Duodenal mucosa (tissue), 2 donors: ENCODE results near the gene TMEM253.
A peak's percentile ranks its signal among the peaks of the same experiment; 100 is the strongest.

ENCODE experiments used
- H3K27ac ChIP-seq: one replicate; pipeline ENCODE4 v1.7.0; 2013; ENCODE audit warnings: low read depth, low read length
- H3K27me3 ChIP-seq, 2 donors: one replicate each; pipeline ENCODE4 v1.7.0; 2013; ENCODE audit warnings: low read length in 2 of 2, control low read depth in 1 of 2; ENCODE audit not compliant: insufficient read depth in 2 of 2, control insufficient read depth in 1 of 2
- H3K36me3 ChIP-seq, 2 donors: one replicate each; pipeline ENCODE4 v1.7.0; 2013; ENCODE audit warnings: low read length in 2 of 2, control low read depth in 1 of 2; ENCODE audit not compliant: insufficient read depth in 2 of 2, control insufficient read depth in 1 of 2
- H3K4me1 ChIP-seq, 2 donors: one replicate each; pipeline ENCODE4 v1.7.0; 2013; ENCODE audit warnings: low read length in 2 of 2, control low read depth in 1 of 2; ENCODE audit not compliant: insufficient read depth in 2 of 2, control insufficient read depth in 1 of 2
- H3K4me3 ChIP-seq, 2 donors: one replicate each; pipeline ENCODE4 v1.7.0; 2013; ENCODE audit warnings: low read length in 2 of 2, low read depth in 1 of 2
- H3K9ac ChIP-seq, 2 donors: one replicate each; pipeline ENCODE4 v1.7.0; 2013; ENCODE audit warnings: low read length in 2 of 2, low read depth in 1 of 2
- H3K9me3 ChIP-seq, 2 donors: one replicate each; pipeline ENCODE4 v1.7.0; 2013; ENCODE audit warnings: low read length in 2 of 2, control low read depth in 1 of 2; ENCODE audit not compliant: control insufficient read depth in 1 of 2

TMEM253 gene

GRCh38 chr14:21059842-21060613, 40.8 kb upstream of the TMEM253 start:
- no peak overlapping the region for H3K27ac ChIP-seq
- H3K4me3 ChIP-seq: peak overlapping the region in 1 of 2 donors; percentile 13
- H3K9me3 ChIP-seq: no peaks in the 10 kb centered on the region
- no peaks in the 10 kb centered on the region for H3K27me3 ChIP-seq
- no peaks in the 10 kb centered on the region for H3K36me3 ChIP-seq
- no peak overlapping the region for H3K9ac ChIP-seq
- H3K4me1 ChIP-seq: peaks cover 20 to 23% of the 10 kb centered on the region in 2 donors

DNA sequence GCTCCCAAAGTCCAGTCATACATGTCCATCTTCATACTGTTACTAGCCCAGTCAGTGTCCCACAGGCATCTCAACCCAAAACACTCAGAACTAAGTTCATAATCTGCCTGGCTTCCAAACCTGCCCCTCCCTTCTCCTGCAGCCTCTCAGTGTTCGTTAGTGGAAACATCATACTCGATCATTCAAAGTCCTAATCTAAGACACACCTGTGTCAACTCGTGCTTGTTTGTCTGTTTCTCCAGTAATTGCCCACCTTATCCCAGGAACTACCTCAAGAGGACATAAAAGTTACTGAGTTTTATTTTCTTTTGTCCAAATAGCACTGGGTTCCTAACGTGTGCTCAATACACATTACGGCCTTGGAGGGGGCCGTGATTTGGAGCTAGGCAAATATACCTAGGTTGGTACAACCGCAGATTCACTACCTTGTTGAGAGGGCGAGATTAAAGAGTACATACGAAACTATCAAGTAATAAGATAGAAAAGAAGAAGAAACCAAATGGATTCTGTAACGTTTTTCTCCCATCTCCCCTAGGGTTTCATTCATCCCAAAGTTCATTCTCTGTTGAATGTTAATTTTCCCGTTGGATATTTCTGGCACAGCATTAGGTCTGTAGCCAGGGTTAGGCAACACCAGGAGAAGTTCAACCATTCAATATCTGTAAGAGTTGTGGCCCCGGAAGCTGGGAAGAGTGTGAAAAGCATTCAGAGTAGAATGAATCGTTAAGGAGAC, 40.1 kb upstream of the TMEM253 start:
- H3K27ac ChIP-seq: no peak overlapping the region
- H3K27me3 ChIP-seq: no peaks in the 10 kb centered on the region
- H3K36me3 ChIP-seq: no peaks in the 10 kb centered on the region
- no peaks in the 10 kb centered on the region for H3K9me3 ChIP-seq
- H3K4me3 ChIP-seq: peak overlapping the region in 1 of 2 donors; percentile 13
- no peak overlapping the region for H3K9ac ChIP-seq
- H3K4me1 ChIP-seq: peaks cover 14 to 16% of the 10 kb centered on the region in 2 donors

DNA sequence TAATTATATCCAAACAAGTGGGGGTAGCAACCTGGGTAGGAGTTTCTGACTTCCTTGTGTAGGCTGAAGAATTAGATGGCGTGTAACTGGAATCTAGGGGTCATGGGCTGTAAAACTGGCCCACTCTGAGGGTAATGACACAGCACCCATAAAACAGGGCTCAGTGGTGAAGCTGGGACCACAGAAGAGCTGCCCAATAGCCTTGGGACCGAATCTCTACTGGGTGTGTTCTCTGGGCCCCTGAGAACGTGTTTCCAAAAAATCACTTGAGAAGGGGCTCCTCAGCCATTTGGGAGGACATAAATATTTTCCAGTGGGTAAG, 39.6 kb upstream of the TMEM253 start:
- H3K4me3 ChIP-seq: no peak overlapping the region
- H3K9me3 ChIP-seq: no peaks in the 10 kb centered on the region
- H3K27me3 ChIP-seq: no peaks in the 10 kb centered on the region
- H3K36me3 ChIP-seq: no peaks in the 10 kb centered on the region
- no peak overlapping the region for H3K27ac ChIP-seq
- H3K4me1 ChIP-seq: peaks cover 13% of the 10 kb centered on the region in 2 donors
- H3K9ac ChIP-seq: no peak overlapping the region

DNA sequence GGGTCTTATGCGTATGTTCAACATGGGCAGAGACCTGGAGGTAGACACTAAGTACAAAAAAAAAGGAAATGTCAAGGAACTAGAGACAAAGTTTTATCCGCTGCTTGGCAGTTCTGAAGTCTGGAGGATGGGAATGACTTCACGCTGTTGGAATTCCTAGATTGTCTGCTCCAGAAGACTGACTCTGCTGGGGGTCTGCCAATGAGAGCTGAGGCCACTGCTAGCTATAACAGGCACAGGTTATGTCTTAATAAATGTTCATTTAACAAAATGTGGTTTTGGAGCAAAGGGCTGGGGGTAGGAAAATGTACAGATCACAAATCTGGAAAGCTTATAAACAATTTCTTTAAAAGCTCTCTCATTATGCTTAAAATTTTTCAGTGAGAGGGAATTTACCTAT, 37.4 kb upstream of the TMEM253 start:
- Histone ChIP-seq H3K4me3 (no peak overlapping the region), H3K9me3 (no peaks in the 10 kb centered on the region), H3K9ac (no peak overlapping the region), H3K4me1 (peaks cover 8 to 10% of the 10 kb centered on the region in 2 donors), H3K27ac (no peak overlapping the region), H3K27me3 (no peaks in the 10 kb centered on the region), H3K36me3 (no peaks in the 10 kb centered on the region)

DNA sequence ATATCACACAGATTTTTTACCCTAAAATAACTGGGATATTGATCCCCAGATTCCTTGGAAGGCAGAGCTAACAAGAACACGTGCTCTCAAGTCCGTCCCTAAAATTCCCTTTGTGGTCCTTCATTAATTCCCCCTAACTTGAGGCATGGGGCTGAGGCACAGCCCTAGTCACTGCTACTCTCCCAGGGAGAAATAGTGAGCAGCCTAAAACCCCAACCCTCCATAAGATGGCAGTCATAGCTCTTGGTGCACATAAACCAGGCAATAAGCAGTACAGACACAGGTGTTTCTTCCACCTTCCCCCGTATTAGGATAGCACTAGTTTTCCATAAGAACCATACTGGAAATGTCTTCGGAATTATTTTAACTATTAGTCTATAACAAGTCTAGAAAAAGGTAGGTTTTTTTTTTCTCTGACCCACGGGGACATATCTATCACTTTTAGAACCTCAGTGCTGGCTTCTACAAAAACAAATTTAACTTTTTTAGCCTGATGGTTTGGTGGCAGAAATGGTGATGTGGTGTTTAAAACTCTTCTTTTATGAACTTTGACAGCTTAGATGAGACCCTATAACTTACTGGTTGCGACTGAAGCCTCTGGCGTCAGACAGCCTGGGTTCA, 33.9 kb upstream of the TMEM253 start:
- Histone ChIP-seq H3K4me3 (no peak overlapping the region), H3K27me3 (peaks cover 0 to 10% of the 10 kb centered on the region in 2 donors), H3K27ac (no peak overlapping the region), H3K9me3 (no peaks in the 10 kb centered on the region), H3K9ac (no peak overlapping the region), H3K4me1 (peaks cover 16 to 21% of the 10 kb centered on the region in 2 donors), H3K36me3 (no peaks in the 10 kb centered on the region)

GRCh38 chr14:21068521-21069387, 32.1 kb upstream of the TMEM253 start:
- peaks cover 0 to 10% of the 10 kb centered on the region in 2 donors for H3K27me3 ChIP-seq
- peak overlapping the region; percentile 81 to 94 for H3K4me3 ChIP-seq
- peak overlapping the region; percentile 19 to 63 for H3K9ac ChIP-seq
- H3K36me3 ChIP-seq: no peaks in the 10 kb centered on the region
- H3K9me3 ChIP-seq: no peaks in the 10 kb centered on the region
- peaks cover 29 to 32% of the 10 kb centered on the region in 2 donors for H3K4me1 ChIP-seq
- no peak overlapping the region for H3K27ac ChIP-seq

GRCh38 chr14:21069388-21070082, 31.3 kb upstream of the TMEM253 start:
- Histone ChIP-seq H3K36me3 (no peaks in the 10 kb centered on the region), H3K4me1 (peaks cover 29 to 32% of the 10 kb centered on the region in 2 donors), H3K27ac (peak overlapping the region; percentile 43), H3K27me3 (peaks cover 0 to 10% of the 10 kb centered on the region in 2 donors), H3K9ac (peak overlapping the region; percentile 19 to 63), H3K4me3 (peak overlapping the region; percentile 81 to 94), H3K9me3 (no peaks in the 10 kb centered on the region)

GRCh38 chr14:21070083-21070609, 30.7 kb upstream of the TMEM253 start, which contains the start of gene ARHGEF40:
Gene ARHGEF40 (plus strand): TSS chr14:21070304. CDS start chr14:21070397, 93 bp downstream.
- Histone ChIP-seq H3K4me1 (peaks cover 29 to 32% of the 10 kb centered on the region in 2 donors), H3K36me3 (peaks cover 0 to 3% of the 10 kb centered on the region in 2 donors), H3K27ac (peak within 1 kb of the TSS; percentile 74), H3K9ac (peak within 1 kb of the TSS; percentile 77 to 90), H3K4me3 (peak within 1 kb of the TSS; percentile 81 to 94), H3K27me3 (peaks cover 0 to 10% of the 10 kb centered on the region in 2 donors), H3K9me3 (no peaks in the 10 kb centered on the region)
